ENCODE results near the gene HNRNPA3.

- TF ChIP-seq BHLHE40 (IDR thresholded peaks at IDR 0.05; ENCODE audit: low read length) (no peak), CSRNP1 (CRISPR knock-in tag; IDR thresholded peaks at IDR 0.05) (no peak), ETV6 (CRISPR knock-in tag; conservative IDR thresholded peaks at IDR 0.05) (no peak), BRF2 (CRISPR knock-in tag; IDR thresholded peaks at IDR 0.05) (no peak), JUN (CRISPR knock-in tag; IDR thresholded peaks at IDR 0.05) (no peak), ARNT (IDR thresholded peaks at IDR 0.05) (no peak), CTCF (CRISPR knock-in tag; IDR thresholded peaks at IDR 0.05) (no peak), CENPT (CRISPR knock-in tag; IDR thresholded peaks at IDR 0.05; ENCODE audit: low read depth) (no peak), FOSL1 (CRISPR knock-in tag; IDR thresholded peaks at IDR 0.05; ENCODE audit: borderline replicate concordance) (no peak), NFATC3 (CRISPR knock-in tag; IDR thresholded peaks at IDR 0.05) (no peak), RNF2 (conservative IDR thresholded peaks at IDR 0.05; ENCODE audit: low read depth) (no peak)
Observed at GRCh38 chr2:177268901-177269300, 56.3 kb downstream of the HNRNPA3 start.

Data from HepG2 (cell line).